ENCODE data around the gene SHANK3. TPM values are rescaled to one million over a fixed set of nuclear protein-coding genes. Genes with fewer than 3 reads are reported as not detected.

Gene SHANK3
- total RNA-seq, 2 donors from 2014 or later = 8.2 to 12.3 TPM

DNA sequence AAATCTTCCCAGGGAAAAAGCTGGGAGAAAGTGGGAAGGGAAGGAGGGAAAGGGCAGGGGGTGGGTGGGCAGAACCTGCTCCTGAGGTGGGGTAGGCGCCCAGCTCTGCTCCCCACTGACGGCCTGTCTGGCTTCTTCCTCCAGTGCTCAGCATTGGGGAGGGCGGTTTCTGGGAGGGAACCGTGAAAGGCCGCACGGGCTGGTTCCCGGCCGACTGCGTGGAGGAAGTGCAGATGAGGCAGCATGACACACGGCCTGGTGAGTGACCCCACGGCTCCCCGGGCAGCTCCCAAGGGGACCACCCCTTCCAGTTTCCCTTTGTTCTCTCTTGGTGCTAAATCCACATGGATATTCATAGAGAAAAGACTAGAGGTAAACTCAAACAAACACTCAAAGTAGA lies 25.9 kb downstream of the SHANK3 start:
- no peaks in the 10 kb centered on the region for H3K27me3 ChIP-seq
- H3K27ac ChIP-seq = no peak overlapping the region
- peaks cover 0 to 34% of the 10 kb centered on the region in 2 donors for H3K4me1 ChIP-seq
- H3K9me3 ChIP-seq = no peaks in the 10 kb centered on the region
- H3K36me3 ChIP-seq = no peaks in the 10 kb centered on the region
- no peak for DNase-seq (ENCODE audit: low spot score)
- H3K4me3 ChIP-seq = no peak overlapping the region
- no peak for TF ChIP-seq CTCF (IDR thresholded peaks at IDR 0.05)

- Histone ChIP-seq H3K4me1 (peaks cover 0 to 34% of the 10 kb centered on the region in 2 donors), H3K9me3 (no peaks in the 10 kb centered on the region), H3K4me3 (no peak overlapping the region), H3K27ac (no peak overlapping the region), H3K27me3 (no peaks in the 10 kb centered on the region), H3K36me3 (no peaks in the 10 kb centered on the region)
- no peak for DNase-seq (ENCODE audit: low spot score)
- TF ChIP-seq CTCF (IDR thresholded peaks at IDR 0.05) = no peak
Measured at GRCh38 chr22:50699001-50699755, 26.6 kb downstream of the SHANK3 start.

- DNase-seq (ENCODE audit: low spot score) = no peak
Measured at GRCh38 chr22:50699756-50700386, 27.2 kb downstream of the SHANK3 start.

GRCh38 chr22:50700387-50701075 lies 27.9 kb downstream of the SHANK3 start:
- no peak for TF ChIP-seq CTCF (IDR thresholded peaks at IDR 0.05)
- Histone ChIP-seq H3K9me3 (no peaks in the 10 kb centered on the region), H3K36me3 (no peaks in the 10 kb centered on the region), H3K4me1 (peaks cover 0 to 34% of the 10 kb centered on the region in 2 donors), H3K27ac (no peak overlapping the region), H3K27me3 (no peaks in the 10 kb centered on the region), H3K4me3 (no peak overlapping the region)
- no peak for DNase-seq (ENCODE audit: low spot score)

More at GRCh38 chr22:50699756-50700386, 27.2 kb downstream of the SHANK3 start:
- Histone ChIP-seq H3K27ac (no peak overlapping the region), H3K4me1 (peaks cover 0 to 34% of the 10 kb centered on the region in 2 donors), H3K4me3 (no peak overlapping the region), H3K9me3 (no peaks in the 10 kb centered on the region), H3K27me3 (no peaks in the 10 kb centered on the region), H3K36me3 (no peaks in the 10 kb centered on the region)
- no peak for TF ChIP-seq CTCF (IDR thresholded peaks at IDR 0.05)

- no peak overlapping the region for H3K27ac ChIP-seq
- DNase-seq (ENCODE audit: low spot score) = no peak
- TF ChIP-seq CTCF (IDR thresholded peaks at IDR 0.05) = no peak
- H3K4me3 ChIP-seq = no peak overlapping the region
- H3K9me3 ChIP-seq = no peaks in the 10 kb centered on the region
- H3K27me3 ChIP-seq = no peaks in the 10 kb centered on the region
- H3K36me3 ChIP-seq = no peaks in the 10 kb centered on the region
- peaks cover 0 to 33% of the 10 kb centered on the region in 2 donors for H3K4me1 ChIP-seq
Measured at GRCh38 chr22:50701076-50701419, 28.4 kb downstream of the SHANK3 start.
